Hepatocyte (in vitro differentiated cells): Measurements from ENCODE around the gene C1orf53.

Experiments
- CTCF ChIP-seq: fragments of 200-600 bp; sonication (generic); IDR thresholded peaks from 2 replicates; pipeline ENCODE4 v1.5.1; 2016; ENCODE audit warnings: antibody characterized with exemption, mild to moderate bottlenecking; ENCODE audit not compliant: poor library complexity
- EZH2 ChIP-seq: fragments of 200-600 bp; sonication (generic); IDR thresholded peaks from 2 replicates; pipeline ENCODE4 v1.6.1; 2016; ENCODE audit warnings: antibody characterized with exemption, mild to moderate bottlenecking, borderline replicate concordance

DNA sequence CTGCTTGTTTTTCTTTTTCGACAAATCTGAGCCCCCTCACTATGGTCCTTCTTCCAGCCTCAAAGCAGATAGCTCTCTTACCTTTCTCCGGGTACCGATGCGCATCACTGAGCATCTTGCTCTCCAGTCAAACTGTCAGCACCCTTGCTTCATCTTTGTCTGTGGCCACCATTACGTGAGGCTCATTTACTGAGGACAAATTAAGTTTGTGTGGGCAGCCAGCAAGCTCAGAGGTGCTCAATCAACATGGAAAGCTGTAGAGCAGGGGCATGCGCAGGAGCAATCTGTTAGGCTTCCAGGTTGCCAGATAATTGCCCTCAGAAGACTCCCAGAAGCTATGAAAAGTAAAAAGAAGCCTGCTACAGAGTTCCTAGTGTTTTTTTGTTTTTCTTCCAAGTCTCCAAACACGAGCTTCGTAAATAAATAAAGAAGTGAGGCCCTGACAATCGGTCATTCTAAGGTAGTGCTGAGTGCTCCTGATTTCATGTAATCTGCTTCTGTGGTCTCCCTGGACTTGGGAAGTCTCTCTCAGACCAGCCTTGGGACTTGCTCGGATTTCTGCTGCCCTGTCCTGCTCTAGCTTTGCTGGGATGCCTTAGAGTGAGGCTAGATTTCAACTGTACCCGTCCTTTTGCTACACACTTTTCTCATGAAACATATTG, 1.8 kb downstream of the C1orf53 start:
- TF ChIP-seq CTCF, result no peak
- TF ChIP-seq EZH2, result no peak
